HepG2 (cell line): ENCODE data around the gene CCDC148. TPM values are rescaled to one million over a fixed set of nuclear protein-coding genes. Genes with fewer than 3 reads are reported as not detected.

Experiments used
- ARID5B ChIP-seq: IDR thresholded peaks from 2 replicates; pipeline ENCODE4 v1.4.0; 2020; ENCODE audit warnings: mild to moderate bottlenecking, missing genetic modification reagents
- BCL6 ChIP-seq: IDR thresholded peaks from 2 replicates; pipeline ENCODE4 v1.6.1; 2016; ENCODE audit warnings: missing genetic modification reagents, missing compliant biosample characterization
- E2F1 ChIP-seq: sonication (generic); formaldehyde crosslinking; IDR thresholded peaks from 2 replicates; pipeline ENCODE4 v1.5.0; 2020; ENCODE audit warnings: missing genetic modification reagents
- FOSL2 ChIP-seq: sonication (generic); formaldehyde crosslinking; IDR thresholded peaks from 2 replicates; pipeline ENCODE4 v1.4.0; 2020; ENCODE audit warnings: missing genetic modification reagents
- HDAC2 ChIP-seq: sonication (generic); formaldehyde crosslinking; IDR thresholded peaks from 2 replicates; pipeline ENCODE4 v1.4.0; 2020; ENCODE audit warnings: missing genetic modification reagents
- IRF2 ChIP-seq: IDR thresholded peaks from 2 replicates; pipeline ENCODE4 v1.6.1; 2018; ENCODE audit warnings: missing genetic modification reagents, missing compliant biosample characterization
- ISX ChIP-seq: sonication (generic); formaldehyde crosslinking; conservative IDR thresholded peaks from 2 replicates; pipeline ENCODE4 v1.5.0; 2020; ENCODE audit warnings: missing genetic modification reagents
- KMT2B ChIP-seq: IDR thresholded peaks from 2 replicates; pipeline ENCODE4 v1.6.1; 2016; ENCODE audit warnings: missing genetic modification reagents, missing compliant biosample characterization
- MLLT10 ChIP-seq: sonication (generic); formaldehyde crosslinking; IDR thresholded peaks from 2 replicates; pipeline ENCODE4 v1.4.0; 2020; ENCODE audit warnings: missing genetic modification reagents
- MYNN ChIP-seq: sonication (generic); formaldehyde crosslinking; IDR thresholded peaks from 2 replicates; pipeline ENCODE4 v1.4.0; 2020; ENCODE audit warnings: mild to moderate bottlenecking, low read depth, missing genetic modification reagents
- MYPOP ChIP-seq: sonication (generic); formaldehyde crosslinking; IDR thresholded peaks from 2 replicates; pipeline ENCODE4 v1.8.1; 2023; ENCODE audit warnings: mild to moderate bottlenecking, moderate library complexity, missing genetic modification reagents
- NCOA2 ChIP-seq: sonication (generic); formaldehyde crosslinking; IDR thresholded peaks from 2 replicates; pipeline ENCODE4 v1.8.0; 2022; ENCODE audit warnings: inconsistent platforms
- PAXIP1 ChIP-seq: sonication (generic); formaldehyde crosslinking; conservative IDR thresholded peaks from 2 replicates; pipeline ENCODE4 v1.4.0; 2020; ENCODE audit warnings: mild to moderate bottlenecking, missing genetic modification reagents, moderate library complexity
- PHF21A ChIP-seq: sonication (generic); formaldehyde crosslinking; IDR thresholded peaks from 2 replicates; pipeline ENCODE4 v1.5.0; 2020; ENCODE audit warnings: mild to moderate bottlenecking, missing genetic modification reagents
- POGZ ChIP-seq: sonication (generic); formaldehyde crosslinking; IDR thresholded peaks from 2 replicates; pipeline ENCODE4 v1.4.0; 2020; ENCODE audit warnings: mild to moderate bottlenecking, missing genetic modification reagents
- RAD21 ChIP-seq: fragments of 450-650 bp; formaldehyde crosslinking; IDR thresholded peaks from 2 replicates; pipeline ENCODE4 v1.5.0; 2020; ENCODE audit warnings: mild to moderate bottlenecking
- TBX2 ChIP-seq: sonication (generic); formaldehyde crosslinking; IDR thresholded peaks from 2 replicates; pipeline ENCODE4 v1.5.0; 2020; ENCODE audit warnings: missing genetic modification reagents, mild to moderate bottlenecking, borderline replicate concordance
- ZFP82 ChIP-seq: sonication (generic); formaldehyde crosslinking; IDR thresholded peaks from 2 replicates; pipeline ENCODE4 v1.5.1; 2020; ENCODE audit warnings: mild to moderate bottlenecking, missing genetic modification reagents, borderline replicate concordance
- ZMYM3 ChIP-seq: sonication (generic); formaldehyde crosslinking; IDR thresholded peaks from 2 replicates; pipeline ENCODE4 v1.5.1; 2020; ENCODE audit warnings: mild to moderate bottlenecking, missing genetic modification reagents
- ZNF597 ChIP-seq: sonication (generic); formaldehyde crosslinking; IDR thresholded peaks from 2 replicates; pipeline ENCODE4 v1.5.0; 2020; ENCODE audit warnings: missing genetic modification reagents
- ZNF615 ChIP-seq: sonication (generic); formaldehyde crosslinking; IDR thresholded peaks from 2 replicates; pipeline ENCODE4 v1.5.0; 2020; ENCODE audit warnings: mild to moderate bottlenecking, missing genetic modification reagents, borderline replicate concordance
- polyA plus RNA-seq, 8 experiments: library from polyadenylated mRNA; depleted of rRNA in 3 of 8; stranded (reverse) in 7 of 8; unstranded in 1 of 8; fragments of >200 nt; fragmentation: Illumina TruSeq in 4 of 8; extraction: Trizol in 4 of 8; gene quantifications; 2 replicates each; pipeline versions ENCODE4 v1.2.1 to v1.2.3, GENCODE V29; 2011 to 2016; ENCODE audit warnings: low read depth in 4 of 8, missing spikeins in 1 of 8, mixed read lengths in 1 of 8; ENCODE audit not compliant: insufficient read depth in 1 of 8
- total RNA-seq, 5 experiments: library from RNA; depleted of rRNA; stranded (reverse); fragments of >200 nt; fragmentation: Illumina TruSeq; extraction: Trizol; gene quantifications; 2 replicates each; pipeline ENCODE4 v1.2.3, GENCODE V29; 2016; ENCODE audit warnings: low read depth in 1 of 5

CCDC148 gene
- total and polyA plus RNA-seq, 2 of the 13 experiments (the other 11 are each of a cell fraction or from before 2014, with no cell fraction given), result 0.30 to 0.49 TPM

- TF ChIP-seq MYPOP (CRISPR knock-in tag) (no peak), HDAC2 (CRISPR knock-in tag) (peak; percentile 61), ZFP82 (CRISPR knock-in tag) (peak; percentile 50; the same call in 1 of the 2 replicates), ZMYM3 (peak; percentile 62), PAXIP1 (CRISPR knock-in tag) (peak; percentile 33), POGZ (CRISPR knock-in tag) (peak; percentile 71), RAD21 (CRISPR knock-in tag) (0 out of 2 replicates have a peak, but pooled peaks have one; percentile 30), PHF21A (CRISPR knock-in tag) (0 out of 2 replicates have a peak, but pooled peaks have one; percentile 26), NCOA2 (CRISPR knock-in tag) (no peak), KMT2B (no peak), ZNF615 (CRISPR knock-in tag) (no peak), FOSL2 (peak; percentile 50), ISX (CRISPR knock-in tag) (no peak), IRF2 (CRISPR knock-in tag) (0 out of 2 replicates have a peak, but pooled peaks have one; percentile 17), ZNF597 (CRISPR knock-in tag) (no peak), E2F1 (no peak), MYNN (CRISPR knock-in tag) (no peak), ARID5B (CRISPR knock-in tag) (peak; percentile 60), BCL6 (CRISPR knock-in tag) (peak; percentile 7; the same call in 1 of the 2 replicates), MLLT10 (CRISPR knock-in tag) (no peak), TBX2 (0 out of 2 replicates have a peak, but pooled peaks have one; percentile 44)
These were observed 321.9 kb downstream of the CCDC148 start (continued) for GRCh38 chr2:158134655-158135054.
